Tibial artery (tissue), 4 donors: Measurements from ENCODE around the gene ZFHX2.

Experiments used
- DNase-seq, 2 donors: peaks; one replicate each; pipeline ENCODE4 v3.0.0-alpha.2; 2019
- H3K27ac ChIP-seq, 2 donors: fragments of 200-600 bp; sonication (generic) in 1 of 2; 1 replicate in 1 of 2; 2 replicates in 1 of 2; pipeline ENCODE4 v1.5.1; 2018 to 2019; ENCODE audit warnings: mild to moderate bottlenecking in 1 of 2
- H3K27me3 ChIP-seq, 2 donors: fragments of 200-600 bp; sonication (generic) in 1 of 2; one replicate each; pipeline versions ENCODE4 v1.5.1 to v1.6.0; 2016 to 2019
- H3K36me3 ChIP-seq, 3 donors: fragments of 200-600 bp; sonication (generic) in 2 of 3; one replicate each; pipeline ENCODE4 v1.5.1; 2016 to 2019; ENCODE audit warnings: mild to moderate bottlenecking in 2 of 3
- H3K4me1 ChIP-seq, 4 donors: fragments of 200-600 bp; sonication (generic) in 2 of 4; 1 replicate in 3 of 4; 2 replicates in 1 of 4; pipeline ENCODE4 v1.5.1; 2016 to 2019
- H3K4me3 ChIP-seq, 2 donors: fragments of 200-600 bp; sonication (generic) in 1 of 2; 1 replicate in 1 of 2; 2 replicates in 1 of 2; pipeline ENCODE4 v1.5.1; 2018 to 2019; ENCODE audit warnings: mild to moderate bottlenecking in 2 of 2
- H3K9me3 ChIP-seq, 3 donors: fragments of 200-600 bp; sonication (generic) in 1 of 3; one replicate each; pipeline ENCODE4 v1.5.1; 2016 to 2019
- CTCF ChIP-seq, 2 experiments: fragments of 200-600 bp in 1 of 2; fragments of 450-650 bp in 1 of 2; IDR thresholded peaks; one replicate each; pipeline ENCODE4 v1.5.1; 2017 to 2019; ENCODE audit warnings: antibody characterized with exemption in 2 of 2, mild to moderate bottlenecking in 1 of 2, moderate library complexity in 1 of 2
- intact Hi-C: fragments of 100-400 bp; cut with DNase I; formaldehyde crosslinking; loops from one replicate; pipeline ENCODE4 v1.15.0; 2023; ENCODE audit warnings: low total_unique reads

ZFHX2 gene

GRCh38 chr14:23486036-23486435 lies 65.5 kb downstream of the ZFHX2 start:
- TF ChIP-seq CTCF (IDR thresholded peaks at IDR 0.05): no peak
- H3K27me3 ChIP-seq: no peaks in the 10 kb centered on the region
- intact Hi-C loops: no loop called here
- H3K36me3 ChIP-seq: peaks cover 0 to 74% (median 0%) of the 10 kb centered on the region in 3 donors
- DNase-seq: no peak
- no peak overlapping the region for H3K27ac ChIP-seq
- H3K4me3 ChIP-seq: no peak overlapping the region
- no peaks in the 10 kb centered on the region for H3K4me1 ChIP-seq
- H3K9me3 ChIP-seq: no peaks in the 10 kb centered on the region

- DNase-seq: no peak
- TF ChIP-seq CTCF (IDR thresholded peaks at IDR 0.05): no peak
- Histone ChIP-seq H3K4me3 (no peak overlapping the region), H3K36me3 (peaks cover 0 to 75% (median 2%) of the 10 kb centered on the region in 3 donors), H3K27me3 (no peaks in the 10 kb centered on the region), H3K27ac (no peak overlapping the region), H3K9me3 (no peaks in the 10 kb centered on the region), H3K4me1 (no peaks in the 10 kb centered on the region)
- intact Hi-C loops: no loop called here
Measured at GRCh38 chr14:23485326-23485725, 66.2 kb downstream of the ZFHX2 start.

- no peak for TF ChIP-seq CTCF (IDR thresholded peaks at IDR 0.05)
- no peak overlapping the region for H3K27ac ChIP-seq
- intact Hi-C loops: no loop called here
- H3K9me3 ChIP-seq: no peaks in the 10 kb centered on the region
- H3K36me3 ChIP-seq: peaks cover 0 to 79% (median 4%) of the 10 kb centered on the region in 3 donors
- H3K27me3 ChIP-seq: no peaks in the 10 kb centered on the region
- DNase-seq: no peak
- H3K4me3 ChIP-seq: no peak overlapping the region
- no peaks in the 10 kb centered on the region for H3K4me1 ChIP-seq
Measured at GRCh38 chr14:23483236-23483854, 68.2 kb downstream of the ZFHX2 start.

- Histone ChIP-seq H3K9me3 (no peaks in the 10 kb centered on the region), H3K4me3 (no peak overlapping the region), H3K27me3 (no peaks in the 10 kb centered on the region), H3K27ac (no peak overlapping the region), H3K36me3 (peaks cover 2 to 78% (median 7%) of the 10 kb centered on the region in 3 donors), H3K4me1 (no peaks in the 10 kb centered on the region)
- DNase-seq: no peak
- intact Hi-C loops: no loop called here
- TF ChIP-seq CTCF (IDR thresholded peaks at IDR 0.05): no peak
Measured at GRCh38 chr14:23482823-23483148, 68.8 kb downstream of the ZFHX2 start.

GRCh38 chr14:23481979-23482822 lies 69.4 kb downstream of the ZFHX2 start:
- Histone ChIP-seq H3K27me3 (no peaks in the 10 kb centered on the region), H3K36me3 (peaks cover 8 to 79% (median 13%) of the 10 kb centered on the region in 3 donors)
- intact Hi-C loops: no loop called here

More at GRCh38 chr14:23481979-23482822, 69.4 kb downstream of the ZFHX2 start:
- no peak for TF ChIP-seq CTCF (IDR thresholded peaks at IDR 0.05)
- no peaks in the 10 kb centered on the region for H3K9me3 ChIP-seq
- DNase-seq: no peak
- H3K4me1 ChIP-seq: no peaks in the 10 kb centered on the region
- H3K27ac ChIP-seq: no peak overlapping the region
- no peak overlapping the region for H3K4me3 ChIP-seq
